Kidney (tissue), 14 donors: ENCODE data around the gene ZNF860. TPM values are rescaled to one million over a fixed set of nuclear protein-coding genes. Genes with fewer than 3 reads are reported as not detected.

Experiments used
- DNase-seq, 5 donors: peaks; one replicate each; pipeline ENCODE4 v3.0.0-alpha.2; 2013 to 2020
- FAIRE-seq: peaks from 2 replicates; lab custom pipeline; 2012; peaks lifted over from hg19 to GRCh38; lab: Jason Lieb, UNC
- H3K27ac ChIP-seq, 2 donors: one replicate each; pipeline ENCODE4 v1.7.0; 2013; ENCODE audit warnings: low read depth in 2 of 2, low read length in 2 of 2, inconsistent platforms in 1 of 2
- H3K27me3 ChIP-seq: one replicate; pipeline ENCODE4 v1.7.1; 2013; ENCODE audit warnings: low read length, inconsistent platforms; ENCODE audit not compliant: control insufficient read depth, insufficient read depth
- H3K36me3 ChIP-seq, 3 donors: one replicate each; pipeline versions ENCODE4 v1.7.0 to v1.7.1; 2013; ENCODE audit warnings: low read length in 3 of 3, control low read depth in 1 of 3, inconsistent platforms in 1 of 3; ENCODE audit not compliant: insufficient read depth in 3 of 3, control insufficient read depth in 2 of 3
- H3K4me1 ChIP-seq, 3 donors: one replicate each; pipeline versions ENCODE4 v1.7.0 to v1.7.1; 2013; ENCODE audit warnings: low read length in 3 of 3, inconsistent platforms in 1 of 3, low read depth in 1 of 3; ENCODE audit not compliant: control insufficient read depth in 2 of 3, insufficient read depth in 2 of 3
- H3K4me3 ChIP-seq, 3 donors: one replicate each; pipeline versions ENCODE4 v1.7.0 to v1.8.1; 2013; ENCODE audit warnings: low read length in 3 of 3, control low read depth in 1 of 3, inconsistent platforms in 1 of 3
- H3K9ac ChIP-seq, 3 donors: one replicate each; pipeline versions ENCODE4 v1.7.0 to v1.7.1; 2013; ENCODE audit warnings: low read length in 3 of 3, control low read depth in 1 of 3, inconsistent platforms in 1 of 3
- H3K9me3 ChIP-seq, 3 donors: one replicate each; pipeline versions ENCODE4 v1.7.0 to v1.7.1; 2013; ENCODE audit warnings: low read length in 3 of 3, control low read depth in 1 of 3, inconsistent platforms in 1 of 3; ENCODE audit not compliant: control insufficient read depth in 2 of 3, insufficient read depth in 1 of 3
- intact Hi-C: fragments of 100-400 bp; cut with DNase I; formaldehyde crosslinking; loops from one replicate; pipeline ENCODE4 v1.11.1; 2022
- polyA plus RNA-seq: library from polyadenylated mRNA; stranded (reverse); fragments of 350-450 nt; fragmentation: Illumina TruSeq; extraction: RNeasy Lipid Tissue Mini Kit (QIAGEN cat#74804); gene quantifications from one replicate; pipeline ENCODE4 v1.2.3, GENCODE V29; 2014; ENCODE audit warnings: low read depth, low replicate concordance; ENCODE audit not compliant: insufficient read depth
- total RNA-seq: library from RNA; stranded (reverse); fragmentation: NEBNext Ultra II Directional; extraction: Animal tissue kit (Norgen Biotek cat#: 25700); gene quantifications from one replicate; pipeline ENCODE4 v1.2.1, GENCODE V29; 2021
- TF ChIP-seq, protein P1 (sequence below): IDR thresholded peaks from 3 replicates; pipeline ENCODE4 v1.5.1; 2012; ENCODE audit warnings: mild to moderate bottlenecking, moderate library complexity, borderline replicate concordance; ENCODE audit not compliant: insufficient read depth; ENCODE audit errors: extremely low read depth
- donor health status: control.
- donor health status: control.
- donor health status: control.
- donor health status: control.
- donor health status: control.
- donor health status: DM: yes; HTN: yes; CAD: no.
- donor health status: Normal renal cell carcinoma (clear cell type).

ZNF860 gene
- total and polyA plus RNA-seq, 2 donors from 2014 or later = 0.84 to 5.9 TPM

GRCh38 chr3:31934866-31935265 is 46.7 kb upstream of the ZNF860 start:
- Histone ChIP-seq H3K4me3 (no peak overlapping the region), H3K36me3 (no peaks in the 10 kb centered on the region), H3K4me1 (peaks cover 0 to 3% (median 0%) of the 10 kb centered on the region in 3 donors), H3K9ac (no peak overlapping the region), H3K27me3 (no peaks in the 10 kb centered on the region), H3K9me3 (no peaks in the 10 kb centered on the region), H3K27ac (no peak overlapping the region)
- intact Hi-C loops = no loop called here
- TF ChIP-seq, protein P1, sequence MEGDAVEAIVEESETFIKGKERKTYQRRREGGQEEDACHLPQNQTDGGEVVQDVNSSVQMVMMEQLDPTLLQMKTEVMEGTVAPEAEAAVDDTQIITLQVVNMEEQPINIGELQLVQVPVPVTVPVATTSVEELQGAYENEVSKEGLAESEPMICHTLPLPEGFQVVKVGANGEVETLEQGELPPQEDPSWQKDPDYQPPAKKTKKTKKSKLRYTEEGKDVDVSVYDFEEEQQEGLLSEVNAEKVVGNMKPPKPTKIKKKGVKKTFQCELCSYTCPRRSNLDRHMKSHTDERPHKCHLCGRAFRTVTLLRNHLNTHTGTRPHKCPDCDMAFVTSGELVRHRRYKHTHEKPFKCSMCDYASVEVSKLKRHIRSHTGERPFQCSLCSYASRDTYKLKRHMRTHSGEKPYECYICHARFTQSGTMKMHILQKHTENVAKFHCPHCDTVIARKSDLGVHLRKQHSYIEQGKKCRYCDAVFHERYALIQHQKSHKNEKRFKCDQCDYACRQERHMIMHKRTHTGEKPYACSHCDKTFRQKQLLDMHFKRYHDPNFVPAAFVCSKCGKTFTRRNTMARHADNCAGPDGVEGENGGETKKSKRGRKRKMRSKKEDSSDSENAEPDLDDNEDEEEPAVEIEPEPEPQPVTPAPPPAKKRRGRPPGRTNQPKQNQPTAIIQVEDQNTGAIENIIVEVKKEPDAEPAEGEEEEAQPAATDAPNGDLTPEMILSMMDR = no peak
- no peak for FAIRE-seq
- peak in 3 of 5 donors; percentile 29 to 48 (median 39) for DNase-seq

GRCh38 chr3:31936420-31937060 is 45.0 kb upstream of the ZNF860 start:
- H3K9me3 ChIP-seq = no peaks in the 10 kb centered on the region
- FAIRE-seq (peak; percentile 6), DNase-seq (peak in 1 of 5 donors; percentile 60)
- TF ChIP-seq, protein P1 = no peak
- no peak overlapping the region for H3K4me3 ChIP-seq
- no peak overlapping the region for H3K27ac ChIP-seq
- peaks cover 0 to 7% (median 6%) of the 10 kb centered on the region in 3 donors for H3K4me1 ChIP-seq
- no peaks in the 10 kb centered on the region for H3K27me3 ChIP-seq
- intact Hi-C loops = no loop called here
- no peak overlapping the region for H3K9ac ChIP-seq
- H3K36me3 ChIP-seq = no peaks in the 10 kb centered on the region

DNA sequence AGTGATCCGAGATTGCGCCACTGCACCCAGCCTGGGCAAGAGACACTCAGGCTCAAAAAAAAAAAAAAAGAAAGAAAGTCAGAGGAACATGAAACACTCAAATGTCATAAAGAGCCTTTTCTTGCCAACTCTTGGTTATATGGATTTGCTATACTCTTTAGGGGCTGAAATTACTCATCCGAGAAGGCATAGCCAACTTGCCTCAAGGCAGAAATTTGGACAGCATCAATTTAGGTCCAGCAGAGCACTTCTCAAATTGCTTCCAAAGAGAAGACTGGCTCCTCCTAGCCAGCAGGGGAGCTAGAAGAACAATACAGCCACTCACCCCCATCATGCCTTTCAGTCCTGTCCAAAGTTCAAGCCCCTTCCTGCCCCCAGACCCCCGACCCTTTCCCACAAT is 44.3 kb upstream of the ZNF860 start:
- no peak for FAIRE-seq
- H3K9me3 ChIP-seq = no peaks in the 10 kb centered on the region
- H3K27ac ChIP-seq = no peak overlapping the region
- no peaks in the 10 kb centered on the region for H3K27me3 ChIP-seq
- TF ChIP-seq, protein P1 = no peak
- peaks cover 0 to 8% (median 7%) of the 10 kb centered on the region in 3 donors for H3K4me1 ChIP-seq
- no peak overlapping the region for H3K9ac ChIP-seq
- DNase-seq = no peak
- no peaks in the 10 kb centered on the region for H3K36me3 ChIP-seq
- no peak overlapping the region for H3K4me3 ChIP-seq
- intact Hi-C loops = no loop called here
